GM12874 (cell line): Measurements from ENCODE around the gene MTHFS.

Experiments
- CTCF ChIP-seq: IDR thresholded peaks from 2 replicates; pipeline ENCODE4 v1.5.1; 2011; ENCODE audit warnings: low read depth, mild to moderate bottlenecking, control low read depth, low read length, moderate library complexity; ENCODE audit not compliant: insufficient read depth

The MTHFS gene

GRCh38 chr15:79919749-79920511 lies 23.1 kb upstream of the MTHFS start:
- TF ChIP-seq CTCF, result no peak

- no peak for TF ChIP-seq CTCF
These were observed 22.4 kb upstream of the MTHFS start for GRCh38 chr15:79919090-79919748.

- no peak for TF ChIP-seq CTCF
These were observed 21.5 kb upstream of the MTHFS start for GRCh38 chr15:79918278-79918677.

- no peak for TF ChIP-seq CTCF
These were observed 19.8 kb upstream of the MTHFS start for GRCh38 chr15:79916502-79917132.

GRCh38 chr15:79914728-79915127 lies 17.9 kb upstream of the MTHFS start:
- no peak for TF ChIP-seq CTCF

- TF ChIP-seq CTCF, result no peak
These were observed 7.5 kb upstream of the MTHFS start for GRCh38 chr15:79904271-79904670.

- TF ChIP-seq CTCF, result no peak
These were observed 6.8 kb upstream of the MTHFS start for GRCh38 chr15:79903626-79904025.
